Natural killer cell treated with Interleukin-12 subunit alpha and Interleukin-12 subunit beta and Interleukin-15 and Interleukin-18, amount 100 ng/mL, for 72 hours (primary cell): Measurements from ENCODE around the gene ARHGAP26. TPM values are rescaled to one million over a fixed set of nuclear protein-coding genes. Genes with fewer than 3 reads are reported as not detected.
"Not testable (repeated sequence)": the region's sequence is repeated elsewhere in the genome, so short reads cannot be mapped to it uniquely, and the experiment has no call there.

ENCODE experiments used
- ATAC-seq, 2 donors: fragments of 150-1000 bp; cut with Tn5 transposase in 1 of 2; sonication (Bioruptor Pico), chemical (Tn5 transposase) in 1 of 2; 2 replicates each; pipeline ENCODE4 v1.10.0; 2021
- DNase-seq: peaks from one replicate; pipeline ENCODE4 v3.0.0; 2022; ENCODE audit warnings: low spot score
- H3K27ac Mint-ChIP-seq, 2 donors: 1 replicate in 1 of 2; 2 replicates in 1 of 2; pipeline ENCODE4 v1.8.0; 2022; ENCODE audit warnings: mixed read lengths in 2 of 2, mild to moderate bottlenecking in 1 of 2, moderate library complexity in 1 of 2
- H3K27me3 Mint-ChIP-seq, 2 donors: 1 replicate in 1 of 2; 2 replicates in 1 of 2; pipeline ENCODE4 v1.8.0; 2022; ENCODE audit warnings: mixed read lengths in 2 of 2
- H3K36me3 Mint-ChIP-seq: one replicate; pipeline ENCODE4 v1.8.0; 2022; ENCODE audit warnings: mixed read lengths
- H3K4me1 Mint-ChIP-seq, 2 donors: 1 replicate in 1 of 2; 2 replicates in 1 of 2; pipeline ENCODE4 v1.8.0; 2022; ENCODE audit warnings: low read depth in 2 of 2, mixed read lengths in 2 of 2, mild to moderate bottlenecking in 1 of 2
- H3K4me3 Mint-ChIP-seq: one replicate; pipeline ENCODE4 v1.8.0; 2022; ENCODE audit warnings: mixed read lengths
- H3K9me3 Mint-ChIP-seq: 2 replicates; pipeline ENCODE4 v1.8.0; 2022; ENCODE audit warnings: mixed read lengths
- total RNA-seq, 2 donors: library from RNA; stranded (reverse); gene quantifications; one replicate each; pipeline ENCODE4 v1.2.3, GENCODE V29; 2022

The ARHGAP26 gene
- total RNA-seq, 2 donors from 2014 or later = 109 to 110 TPM

- peak overlapping the region; percentile 91 to 96 for H3K27ac Mint-ChIP-seq
Measured at GRCh38 chr5:142938266-142938880, 168.2 kb downstream of the ARHGAP26 start.

DNA sequence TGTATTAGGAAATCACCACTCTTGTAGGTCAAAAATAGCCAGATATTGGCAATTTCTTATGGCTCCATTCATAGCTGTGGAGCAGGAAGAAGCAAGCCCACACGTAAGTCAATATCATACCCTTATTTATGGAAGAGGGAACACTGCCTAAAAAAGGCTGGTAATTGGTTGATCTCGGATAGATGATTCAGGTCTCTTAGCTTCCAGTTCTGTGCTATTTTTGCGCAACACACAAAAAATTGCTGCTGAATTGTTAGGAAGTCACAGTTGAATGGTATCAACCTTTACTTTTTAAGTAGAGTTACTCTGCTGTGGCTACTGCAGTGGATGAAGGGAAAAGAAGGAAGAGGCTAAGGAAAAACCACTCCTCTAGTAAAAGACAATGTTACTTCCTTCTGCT lies 168.8 kb downstream of the ARHGAP26 start:
- ATAC-seq (no peak), DNase-seq (no peak)
- Mint-ChIP-seq H3K27me3 (no peaks in the 10 kb centered on the region), H3K36me3 (peaks cover 12% of the 10 kb centered on the region), H3K27ac (peak overlapping the region; percentile 7 to 14), H3K4me1 (peaks cover 69 to 70% of the 10 kb centered on the region in 2 donors), H3K4me3 (no peak overlapping the region), H3K9me3 (no peaks in the 10 kb centered on the region)

More at GRCh38 chr5:142938266-142938880, 168.2 kb downstream of the ARHGAP26 start:
- Mint-ChIP-seq H3K4me3 (no peak overlapping the region), H3K36me3 (peaks cover 18% of the 10 kb centered on the region), H3K9me3 (no peaks in the 10 kb centered on the region), H3K4me1 (peaks cover 75 to 76% of the 10 kb centered on the region in 2 donors), H3K27me3 (no peaks in the 10 kb centered on the region)
- no peak for ATAC-seq
- DNase-seq = no peak

- peak overlapping the region; percentile 7 to 14 for H3K27ac Mint-ChIP-seq
- H3K9me3 Mint-ChIP-seq = no peaks in the 10 kb centered on the region
- DNase-seq = no peak
- H3K36me3 Mint-ChIP-seq = peaks cover 4% of the 10 kb centered on the region
- H3K4me1 Mint-ChIP-seq = peaks cover 63 to 66% of the 10 kb centered on the region in 2 donors
- H3K27me3 Mint-ChIP-seq = no peaks in the 10 kb centered on the region
- H3K4me3 Mint-ChIP-seq = no peak overlapping the region
- ATAC-seq = no peak
Measured at GRCh38 chr5:142939884-142940283, 169.7 kb downstream of the ARHGAP26 start.

DNA sequence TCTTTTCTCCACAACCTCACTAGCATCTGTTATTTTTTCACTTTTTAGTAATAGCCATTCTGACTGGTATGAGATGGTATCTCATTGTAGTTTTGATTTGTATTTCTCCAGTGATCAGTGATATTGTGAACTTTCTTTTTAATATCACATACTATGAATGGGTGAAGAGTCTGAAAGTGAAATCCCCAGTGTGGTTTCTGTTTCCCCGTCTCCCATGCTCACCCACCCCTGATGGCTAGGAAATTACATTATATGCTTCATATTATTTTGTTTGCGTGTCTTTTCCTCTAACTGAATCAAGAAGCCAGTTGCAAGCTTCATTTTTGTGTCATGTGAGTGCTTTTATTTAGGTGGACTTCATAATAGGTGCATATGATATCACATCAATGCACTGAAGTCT lies 171.1 kb downstream of the ARHGAP26 start:
- ATAC-seq (peak; percentile 63 to 68), DNase-seq (no peak)
- no peaks in the 10 kb centered on the region for H3K27me3 Mint-ChIP-seq
- H3K4me1 Mint-ChIP-seq = peaks cover 60 to 63% of the 10 kb centered on the region in 2 donors
- no peaks in the 10 kb centered on the region for H3K9me3 Mint-ChIP-seq
- peak overlapping the region; percentile 16 for H3K4me3 Mint-ChIP-seq
- H3K27ac Mint-ChIP-seq = peak overlapping the region in 1 of 2 donors; percentile 54
- H3K36me3 Mint-ChIP-seq = peaks cover 4% of the 10 kb centered on the region

GRCh38 chr5:142942901-142943300 lies 172.7 kb downstream of the ARHGAP26 start:
- ATAC-seq = no peak
- Mint-ChIP-seq H3K4me3 (no peak overlapping the region), H3K9me3 (no peaks in the 10 kb centered on the region), H3K27me3 (no peaks in the 10 kb centered on the region), H3K4me1 (peaks cover 59 to 60% of the 10 kb centered on the region in 2 donors), H3K27ac (peak overlapping the region in 1 of 2 donors; percentile 84), H3K36me3 (peaks cover 4% of the 10 kb centered on the region)
- DNase-seq = no peak

DNA sequence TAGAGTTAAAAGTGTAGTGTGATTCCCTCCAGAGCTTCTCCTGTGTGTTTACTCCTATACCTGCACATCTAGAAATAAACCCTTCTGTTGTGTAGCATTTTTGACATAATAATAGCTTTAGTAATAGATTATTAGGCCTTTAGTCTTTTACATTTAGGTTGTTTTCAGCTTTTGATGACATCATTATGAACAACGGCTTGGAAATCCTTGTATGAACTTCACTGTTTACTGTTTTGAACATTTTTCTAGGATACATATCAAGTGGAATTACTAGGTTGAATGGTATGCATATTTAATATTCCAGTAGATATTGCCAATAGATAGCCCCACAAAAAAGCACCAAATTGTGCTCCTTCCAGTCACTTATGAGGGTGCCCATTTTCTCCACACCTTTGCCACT lies 174.0 kb downstream of the ARHGAP26 start:
- ATAC-seq = no peak
- no peak for DNase-seq
- no peak overlapping the region for H3K4me3 Mint-ChIP-seq
- peaks cover 4% of the 10 kb centered on the region for H3K36me3 Mint-ChIP-seq
- no peaks in the 10 kb centered on the region for H3K27me3 Mint-ChIP-seq
- peaks cover 53 to 55% of the 10 kb centered on the region in 2 donors for H3K4me1 Mint-ChIP-seq
- no peaks in the 10 kb centered on the region for H3K9me3 Mint-ChIP-seq
- peak overlapping the region in 1 of 2 donors; percentile 84 for H3K27ac Mint-ChIP-seq

- no peaks in the 10 kb centered on the region for H3K36me3 Mint-ChIP-seq
- no peaks in the 10 kb centered on the region for H3K27me3 Mint-ChIP-seq
- DNase-seq (no peak), ATAC-seq (no peak)
- no peaks in the 10 kb centered on the region for H3K9me3 Mint-ChIP-seq
- peaks cover 56% of the 10 kb centered on the region in 2 donors for H3K4me1 Mint-ChIP-seq
- H3K27ac Mint-ChIP-seq = no peak overlapping the region
- H3K4me3 Mint-ChIP-seq = no peak overlapping the region
Measured at GRCh38 chr5:142945321-142945720, 175.1 kb downstream of the ARHGAP26 start.

- H3K4me1 Mint-ChIP-seq = peaks cover 58 to 60% of the 10 kb centered on the region in 2 donors
Measured at GRCh38 chr5:142945845-142946244, 175.7 kb downstream of the ARHGAP26 start.

GRCh38 chr5:142946547-142947426 lies 176.6 kb downstream of the ARHGAP26 start:
- ATAC-seq = no peak
- Mint-ChIP-seq H3K27me3 (no peaks in the 10 kb centered on the region), H3K4me1 (peaks cover 54 to 58% of the 10 kb centered on the region in 2 donors), H3K27ac (peak overlapping the region in 1 of 2 donors; percentile 77), H3K9me3 (no peaks in the 10 kb centered on the region), H3K36me3 (no peaks in the 10 kb centered on the region), H3K4me3 (no peak overlapping the region)
- no peak for DNase-seq

More at GRCh38 chr5:142945845-142946244, 175.7 kb downstream of the ARHGAP26 start:
- no peak for DNase-seq
- no peak for ATAC-seq
- H3K27me3 Mint-ChIP-seq = no peaks in the 10 kb centered on the region
- no peak overlapping the region for H3K4me3 Mint-ChIP-seq
- peak overlapping the region in 1 of 2 donors; percentile 18 for H3K27ac Mint-ChIP-seq
- no peaks in the 10 kb centered on the region for H3K36me3 Mint-ChIP-seq
- no peaks in the 10 kb centered on the region for H3K9me3 Mint-ChIP-seq

DNA sequence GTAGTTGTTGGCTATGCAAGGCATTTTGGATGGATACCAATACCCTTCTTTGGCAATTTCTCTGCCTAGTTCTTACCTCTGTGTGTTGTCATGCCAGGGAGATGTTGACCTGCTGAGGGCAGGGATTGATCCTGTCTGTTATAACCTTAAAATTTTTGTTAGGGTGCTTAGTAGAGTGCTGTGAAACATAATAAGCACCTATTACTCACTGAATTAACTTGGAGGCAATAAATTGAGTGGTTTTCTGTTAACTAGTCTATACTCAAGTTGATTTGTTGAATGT lies 177.2 kb downstream of the ARHGAP26 start:
- H3K4me3 Mint-ChIP-seq = no peak overlapping the region
- peak overlapping the region in 1 of 2 donors; percentile 77 for H3K27ac Mint-ChIP-seq
- H3K4me1 Mint-ChIP-seq = peaks cover 57 to 61% of the 10 kb centered on the region in 2 donors
- H3K27me3 Mint-ChIP-seq = no peaks in the 10 kb centered on the region
- DNase-seq (no peak), ATAC-seq (no peak)
- H3K9me3 Mint-ChIP-seq = peaks cover 5% of the 10 kb centered on the region
- peaks cover 4% of the 10 kb centered on the region for H3K36me3 Mint-ChIP-seq

GRCh38 chr5:142952229-142952628 lies 182.1 kb downstream of the ARHGAP26 start:
- H3K27me3 Mint-ChIP-seq = no peaks in the 10 kb centered on the region
- H3K9me3 Mint-ChIP-seq = peaks cover 6% of the 10 kb centered on the region
- peaks cover 4% of the 10 kb centered on the region for H3K36me3 Mint-ChIP-seq
- peak overlapping the region; percentile 42 for H3K4me3 Mint-ChIP-seq
- DNase-seq (no peak), ATAC-seq (peak in 1 of 2 donors; percentile 64)
- H3K27ac Mint-ChIP-seq = peak overlapping the region; percentile 74 to 83
- peaks cover 44 to 58% of the 10 kb centered on the region in 2 donors for H3K4me1 Mint-ChIP-seq

- H3K4me3 Mint-ChIP-seq, H3K27me3 Mint-ChIP-seq, H3K9me3 Mint-ChIP-seq, DNase-seq, H3K36me3 Mint-ChIP-seq: not testable (repeated sequence)
- peak; percentile 52 to 54 for ATAC-seq
- Mint-ChIP-seq H3K27ac (peak overlapping the region; percentile 74 to 83), H3K4me1 (peaks cover 45 to 61% of the 10 kb centered on the region in 2 donors)
Measured at GRCh38 chr5:142952871-142953270, 182.7 kb downstream of the ARHGAP26 start.

- Mint-ChIP-seq H3K4me1 (peaks cover 47 to 57% of the 10 kb centered on the region in 2 donors), H3K27me3 (no peaks in the 10 kb centered on the region), H3K9me3 (peaks cover 6% of the 10 kb centered on the region), H3K4me3 (no peak overlapping the region), H3K27ac (peak overlapping the region; percentile 37 to 83), H3K36me3 (peaks cover 4% of the 10 kb centered on the region)
- ATAC-seq (no peak), DNase-seq (no peak)
Measured at GRCh38 chr5:142954455-142954854, 184.3 kb downstream of the ARHGAP26 start.

GRCh38 chr5:142955628-142956027 lies 185.5 kb downstream of the ARHGAP26 start:
- ATAC-seq (no peak), DNase-seq (no peak)
- Mint-ChIP-seq H3K4me1 (peaks cover 46 to 58% of the 10 kb centered on the region in 2 donors), H3K9me3 (peaks cover 6% of the 10 kb centered on the region), H3K36me3 (peaks cover 4% of the 10 kb centered on the region), H3K27ac (peak overlapping the region in 1 of 2 donors; percentile 3), H3K27me3 (no peaks in the 10 kb centered on the region), H3K4me3 (no peak overlapping the region)
